ENCODE results near the gene RGS10.

Gene RGS10

DNA sequence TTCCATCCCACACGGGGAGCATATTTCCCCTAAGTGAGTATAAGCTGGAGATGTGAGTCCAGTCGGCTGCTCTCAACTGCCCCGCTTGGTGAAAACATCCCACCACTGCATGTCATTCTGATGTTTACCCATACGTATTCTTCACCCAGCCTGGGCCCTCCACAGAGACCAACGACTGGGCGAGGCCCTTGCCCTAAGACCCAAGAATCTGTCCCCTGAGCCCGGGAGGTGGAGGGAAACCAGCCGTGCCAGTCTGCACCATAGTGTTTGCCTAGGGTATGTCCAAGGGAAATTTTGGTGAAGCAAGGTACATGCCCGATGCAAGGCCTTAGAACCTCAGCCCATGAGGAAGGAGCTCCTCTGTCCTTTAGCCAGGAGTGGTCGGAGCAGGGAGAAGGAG is 67.9 kb downstream of the RGS10 start:
- TF ChIP-seq ZNF274 (IDR thresholded peaks at IDR 0.05; ENCODE audit: low read depth, low read length) (no peak), YY1 (IDR thresholded peaks at IDR 0.05; ENCODE audit: insufficient read depth, insufficient read length) (no peak), SUZ12 (IDR thresholded peaks at IDR 0.05; ENCODE audit: extremely low read depth, insufficient read depth, insufficient read length) (no peak)
- DNase-seq (ENCODE audit: low read depth, low spot score) = no peak
- H3K36me3 ChIP-seq (ENCODE audit: insufficient read depth, insufficient read length, low read length) = no peaks in the 10 kb centered on the region
- no peak overlapping the region for H3K4me3 ChIP-seq (ENCODE audit: insufficient read length, low read depth)
- H3K4me1 ChIP-seq (ENCODE audit: insufficient read depth, insufficient read length) = peaks cover 3% of the 10 kb centered on the region
- H3K9me3 ChIP-seq (ENCODE audit: insufficient read depth, low read length) = no peaks in the 10 kb centered on the region
- no peak overlapping the region for H3K9ac ChIP-seq (ENCODE audit: insufficient read length, low read depth)
- peaks cover 97% of the 10 kb centered on the region for H3K27me3 ChIP-seq (ENCODE audit: insufficient read depth, insufficient read length)

DNA sequence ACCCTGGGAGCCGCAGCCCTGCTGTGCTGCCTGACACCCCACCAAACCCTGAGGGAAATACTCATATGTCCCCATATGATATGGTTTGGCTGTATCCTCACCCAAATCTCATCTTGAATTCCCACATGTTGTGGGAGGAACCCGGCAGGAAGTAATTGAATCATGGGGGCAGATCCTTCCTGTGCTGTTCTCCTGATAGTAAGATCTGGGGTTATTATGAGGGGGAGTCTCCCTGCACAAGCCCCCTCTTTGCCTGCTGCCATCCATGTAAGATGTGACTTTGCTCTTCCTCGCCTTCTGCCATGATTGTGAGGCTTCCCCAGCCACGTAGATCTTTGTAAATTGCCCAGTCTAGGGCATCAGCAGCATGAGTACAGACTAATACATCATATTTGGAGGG is 68.7 kb downstream of the RGS10 start:
- H3K9me3 ChIP-seq (ENCODE audit: insufficient read depth, low read length) = no peaks in the 10 kb centered on the region
- H3K27me3 ChIP-seq (ENCODE audit: insufficient read depth, insufficient read length) = peaks cover 96% of the 10 kb centered on the region
- TF ChIP-seq YY1 (IDR thresholded peaks at IDR 0.05; ENCODE audit: insufficient read depth, insufficient read length) (no peak), SUZ12 (IDR thresholded peaks at IDR 0.05; ENCODE audit: extremely low read depth, insufficient read depth, insufficient read length) (no peak), ZNF274 (IDR thresholded peaks at IDR 0.05; ENCODE audit: low read depth, low read length) (no peak)
- no peaks in the 10 kb centered on the region for H3K4me1 ChIP-seq (ENCODE audit: insufficient read depth, insufficient read length)
- H3K9ac ChIP-seq (ENCODE audit: insufficient read length, low read depth) = no peak overlapping the region
- no peak overlapping the region for H3K4me3 ChIP-seq (ENCODE audit: insufficient read length, low read depth)
- no peak for DNase-seq (ENCODE audit: low read depth, low spot score)
- no peaks in the 10 kb centered on the region for H3K36me3 ChIP-seq (ENCODE audit: insufficient read depth, insufficient read length, low read length)

DNA sequence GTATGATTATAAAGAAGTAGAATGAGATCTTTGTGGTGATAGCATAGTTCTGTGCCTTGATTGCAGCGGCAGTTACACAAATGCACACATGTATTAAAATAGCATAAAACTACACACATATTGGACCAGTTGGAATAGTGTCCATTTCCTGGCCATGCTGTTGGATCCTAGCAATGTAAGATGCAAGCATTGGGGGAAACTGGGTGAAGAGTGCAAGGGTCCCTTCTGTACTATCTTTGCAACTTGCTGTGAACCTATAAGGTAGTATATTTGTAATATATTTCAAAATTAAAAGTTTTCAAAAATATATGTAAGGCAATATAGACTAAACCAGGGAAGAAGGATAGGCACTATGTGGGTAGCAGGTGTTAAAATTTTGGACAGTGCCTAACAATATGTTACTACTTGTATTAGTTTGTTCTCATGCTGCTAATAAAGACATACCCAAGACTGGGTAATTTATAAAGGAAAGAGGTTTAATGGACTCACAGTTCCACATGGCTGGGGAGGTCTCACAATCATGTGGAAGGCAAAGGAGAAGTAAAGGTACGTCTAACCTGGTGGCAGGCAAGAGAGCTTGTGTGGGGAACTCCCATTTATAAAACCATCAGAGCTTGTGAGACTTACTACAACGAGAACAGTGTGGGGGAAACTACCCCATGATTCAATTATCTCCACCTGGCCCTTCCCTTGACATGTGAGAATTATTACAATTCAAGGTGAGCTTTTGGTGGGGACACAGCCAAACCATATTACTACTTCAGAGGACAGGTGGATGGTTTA is 71.4 kb downstream of the RGS10 start:
- Histone ChIP-seq H3K4me3 (ENCODE audit: insufficient read length, low read depth) (no peak overlapping the region), H3K9me3 (ENCODE audit: insufficient read depth, low read length) (no peaks in the 10 kb centered on the region), H3K36me3 (ENCODE audit: insufficient read depth, insufficient read length, low read length) (no peaks in the 10 kb centered on the region), H3K4me1 (ENCODE audit: insufficient read depth, insufficient read length) (peaks cover 2% of the 10 kb centered on the region), H3K9ac (ENCODE audit: insufficient read length, low read depth) (no peak overlapping the region), H3K27me3 (ENCODE audit: insufficient read depth, insufficient read length) (peaks cover 79% of the 10 kb centered on the region)
- DNase-seq (ENCODE audit: low read depth, low spot score) = no peak
- no peak for TF ChIP-seq ZNF274 (IDR thresholded peaks at IDR 0.05; ENCODE audit: low read depth, low read length)
- TF ChIP-seq SUZ12 (IDR thresholded peaks at IDR 0.05; ENCODE audit: extremely low read depth, insufficient read depth, insufficient read length) = no peak
- TF ChIP-seq YY1 (IDR thresholded peaks at IDR 0.05; ENCODE audit: insufficient read depth, insufficient read length) = no peak

DNA sequence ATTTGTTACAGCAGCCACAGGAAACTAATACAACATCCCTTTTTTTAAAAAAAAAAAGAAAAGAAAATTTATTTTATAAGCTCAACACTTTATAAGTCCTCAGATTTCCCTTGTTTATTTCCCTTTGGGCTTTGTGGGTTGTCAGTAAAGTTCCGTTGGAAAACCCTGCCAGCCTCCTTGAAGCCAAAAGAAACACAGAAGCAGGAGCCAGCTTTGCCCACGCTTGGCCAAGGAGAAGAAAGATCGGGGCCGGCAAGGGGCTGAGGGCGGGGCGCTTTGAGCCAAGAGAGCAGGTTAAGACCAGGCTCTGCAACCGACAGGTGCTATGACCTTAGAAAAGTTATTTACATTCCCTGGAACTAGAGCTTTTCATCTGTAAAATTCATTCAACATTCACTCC is 72.7 kb downstream of the RGS10 start:
- Histone ChIP-seq H3K4me3 (ENCODE audit: insufficient read length, low read depth) (no peak overlapping the region), H3K4me1 (ENCODE audit: insufficient read depth, insufficient read length) (peaks cover 2% of the 10 kb centered on the region), H3K9ac (ENCODE audit: insufficient read length, low read depth) (no peak overlapping the region), H3K27me3 (ENCODE audit: insufficient read depth, insufficient read length) (peaks cover 77% of the 10 kb centered on the region), H3K9me3 (ENCODE audit: insufficient read depth, low read length) (no peaks in the 10 kb centered on the region), H3K36me3 (ENCODE audit: insufficient read depth, insufficient read length, low read length) (no peaks in the 10 kb centered on the region)
- no peak for DNase-seq (ENCODE audit: low read depth, low spot score)
- TF ChIP-seq ZNF274 (IDR thresholded peaks at IDR 0.05; ENCODE audit: low read depth, low read length) = no peak
- TF ChIP-seq YY1 (IDR thresholded peaks at IDR 0.05; ENCODE audit: insufficient read depth, insufficient read length) = no peak
- TF ChIP-seq SUZ12 (IDR thresholded peaks at IDR 0.05; ENCODE audit: extremely low read depth, insufficient read depth, insufficient read length) = no peak

DNA sequence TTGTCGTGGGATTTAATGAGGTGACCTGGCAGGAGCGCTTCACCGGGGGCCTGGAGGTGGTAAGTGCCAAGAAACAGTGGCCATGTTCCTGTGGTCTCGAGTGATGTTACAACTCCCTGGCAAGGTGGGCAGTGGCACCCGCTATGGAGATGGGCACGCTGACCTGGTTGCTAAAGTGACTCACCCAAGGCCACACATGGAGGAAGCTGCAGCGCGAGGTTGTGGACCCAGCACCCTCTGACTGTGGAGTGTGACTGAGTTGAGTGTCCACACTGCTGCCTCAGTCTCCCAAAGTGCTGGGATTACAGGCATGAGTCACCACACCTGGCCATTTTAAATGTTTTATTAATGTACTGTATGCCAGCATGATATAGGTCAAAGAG is 73.2 kb downstream of the RGS10 start:
- Histone ChIP-seq H3K27me3 (ENCODE audit: insufficient read depth, insufficient read length) (peaks cover 72% of the 10 kb centered on the region), H3K9ac (ENCODE audit: insufficient read length, low read depth) (no peak overlapping the region), H3K36me3 (ENCODE audit: insufficient read depth, insufficient read length, low read length) (no peaks in the 10 kb centered on the region), H3K4me3 (ENCODE audit: insufficient read length, low read depth) (no peak overlapping the region), H3K4me1 (ENCODE audit: insufficient read depth, insufficient read length) (peaks cover 2% of the 10 kb centered on the region), H3K9me3 (ENCODE audit: insufficient read depth, low read length) (no peaks in the 10 kb centered on the region)
- TF ChIP-seq SUZ12 (IDR thresholded peaks at IDR 0.05; ENCODE audit: extremely low read depth, insufficient read depth, insufficient read length) (no peak), ZNF274 (IDR thresholded peaks at IDR 0.05; ENCODE audit: low read depth, low read length) (no peak), YY1 (IDR thresholded peaks at IDR 0.05; ENCODE audit: insufficient read depth, insufficient read length) (no peak)
- DNase-seq (ENCODE audit: low read depth, low spot score) = no peak

DNA sequence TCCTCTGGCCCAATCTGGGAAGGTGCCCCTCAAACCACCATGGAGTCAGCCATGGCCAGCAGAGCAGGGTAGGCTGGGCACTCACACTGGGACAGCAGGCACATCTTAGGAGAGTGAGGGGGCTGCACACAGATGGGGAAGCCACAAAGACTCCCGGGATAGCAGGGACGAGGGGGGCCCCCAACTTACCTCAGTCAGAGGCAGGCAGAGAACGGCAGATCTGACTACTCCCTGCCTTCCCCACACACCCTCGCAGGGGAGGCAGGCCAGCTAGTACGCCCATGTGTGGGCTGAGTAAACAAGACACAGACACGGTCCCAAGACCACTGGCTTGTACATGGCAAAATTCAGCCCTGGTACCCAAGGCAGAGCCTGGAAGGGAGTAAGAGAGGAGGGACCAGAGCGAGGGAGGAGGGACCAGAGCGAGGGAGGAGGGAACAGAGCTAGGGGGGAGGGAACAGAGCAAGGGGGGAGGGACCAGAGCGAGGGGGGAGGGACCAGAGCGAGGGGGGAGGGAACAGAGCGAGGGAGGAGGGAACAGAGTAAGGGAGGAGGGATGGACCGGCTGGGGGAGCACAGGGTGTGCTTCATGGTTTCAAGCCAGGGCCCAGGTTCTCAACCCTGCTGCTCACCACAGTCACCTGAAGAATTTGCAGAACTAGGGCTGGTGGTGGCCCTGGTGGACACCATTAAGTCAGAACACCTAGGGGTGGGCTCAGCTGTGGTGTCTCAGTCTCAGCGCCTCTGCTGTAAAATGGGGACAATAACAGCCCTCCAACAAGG is 73.8 kb downstream of the RGS10 start:
- DNase-seq (ENCODE audit: low read depth, low spot score) = no peak
- Histone ChIP-seq H3K9ac (ENCODE audit: insufficient read length, low read depth) (no peak overlapping the region), H3K27me3 (ENCODE audit: insufficient read depth, insufficient read length) (peaks cover 66% of the 10 kb centered on the region), H3K9me3 (ENCODE audit: insufficient read depth, low read length) (0 out of 2 replicates have a peak, but pooled peaks cover under 1% of the 10 kb centered on the region), H3K36me3 (ENCODE audit: insufficient read depth, insufficient read length, low read length) (no peaks in the 10 kb centered on the region), H3K4me1 (ENCODE audit: insufficient read depth, insufficient read length) (peaks cover 2% of the 10 kb centered on the region), H3K4me3 (ENCODE audit: insufficient read length, low read depth) (no peak overlapping the region)
- TF ChIP-seq SUZ12 (IDR thresholded peaks at IDR 0.05; ENCODE audit: extremely low read depth, insufficient read depth, insufficient read length) (no peak), ZNF274 (IDR thresholded peaks at IDR 0.05; ENCODE audit: low read depth, low read length) (no peak), YY1 (IDR thresholded peaks at IDR 0.05; ENCODE audit: insufficient read depth, insufficient read length) (no peak)

DNA sequence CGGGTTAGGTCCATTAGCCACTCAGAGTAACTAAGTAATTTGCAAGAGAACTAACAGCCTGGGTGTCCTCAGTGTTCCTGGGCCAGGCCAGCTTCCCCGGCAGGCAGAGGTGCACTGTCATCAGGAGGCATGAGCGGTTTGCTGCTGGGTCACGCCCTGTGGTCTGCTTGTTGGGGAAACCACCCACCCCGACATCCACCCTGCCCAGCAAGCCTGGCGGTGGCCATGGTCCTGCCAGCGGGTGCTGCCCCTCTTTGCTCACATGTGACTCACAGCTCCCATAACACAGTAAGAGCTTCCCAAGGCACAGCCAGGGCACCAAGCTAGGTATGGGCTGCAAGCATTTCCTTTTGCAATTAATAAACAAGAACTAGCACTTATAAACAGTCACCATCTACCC is 75.9 kb downstream of the RGS10 start:
- Histone ChIP-seq H3K36me3 (ENCODE audit: insufficient read depth, insufficient read length, low read length) (no peaks in the 10 kb centered on the region), H3K4me3 (ENCODE audit: insufficient read length, low read depth) (no peak overlapping the region), H3K4me1 (ENCODE audit: insufficient read depth, insufficient read length) (peaks cover 2% of the 10 kb centered on the region), H3K27me3 (ENCODE audit: insufficient read depth, insufficient read length) (peaks cover 53% of the 10 kb centered on the region), H3K9me3 (ENCODE audit: insufficient read depth, low read length) (peaks cover 14% of the 10 kb centered on the region; the same call in 1 of the 2 replicates), H3K9ac (ENCODE audit: insufficient read length, low read depth) (no peak overlapping the region)
- no peak for TF ChIP-seq SUZ12 (IDR thresholded peaks at IDR 0.05; ENCODE audit: extremely low read depth, insufficient read depth, insufficient read length)
- TF ChIP-seq YY1 (IDR thresholded peaks at IDR 0.05; ENCODE audit: insufficient read depth, insufficient read length) = no peak
- no peak for TF ChIP-seq ZNF274 (IDR thresholded peaks at IDR 0.05; ENCODE audit: low read depth, low read length)
- no peak for DNase-seq (ENCODE audit: low read depth, low spot score)
